ENCODE measurements around the gene CPED1. TPM values are rescaled to one million over a fixed set of nuclear protein-coding genes. Genes with fewer than 3 reads are reported as not detected.

The CPED1 gene
- total and polyA plus RNA-seq, 11 donors = 3.6 to 51.2 (median 24.8) TPM

- DNase-seq (no peak), ATAC-seq (peak in 2 of 4 donors; percentile 23 to 33)
- 49 to 62% (median 52%) methylated on average over 9 of the region's 9 CpGs for WGBS, 4 donors
- H3K27ac ChIP-seq = peak overlapping the region in 11 of 12 donors; percentile 17 to 93 (median 66)
- H3K36me3 ChIP-seq = no peaks in the 10 kb centered on the region
- no peaks in the 10 kb centered on the region for H3K27me3 ChIP-seq
- TF ChIP-seq, protein P1, sequence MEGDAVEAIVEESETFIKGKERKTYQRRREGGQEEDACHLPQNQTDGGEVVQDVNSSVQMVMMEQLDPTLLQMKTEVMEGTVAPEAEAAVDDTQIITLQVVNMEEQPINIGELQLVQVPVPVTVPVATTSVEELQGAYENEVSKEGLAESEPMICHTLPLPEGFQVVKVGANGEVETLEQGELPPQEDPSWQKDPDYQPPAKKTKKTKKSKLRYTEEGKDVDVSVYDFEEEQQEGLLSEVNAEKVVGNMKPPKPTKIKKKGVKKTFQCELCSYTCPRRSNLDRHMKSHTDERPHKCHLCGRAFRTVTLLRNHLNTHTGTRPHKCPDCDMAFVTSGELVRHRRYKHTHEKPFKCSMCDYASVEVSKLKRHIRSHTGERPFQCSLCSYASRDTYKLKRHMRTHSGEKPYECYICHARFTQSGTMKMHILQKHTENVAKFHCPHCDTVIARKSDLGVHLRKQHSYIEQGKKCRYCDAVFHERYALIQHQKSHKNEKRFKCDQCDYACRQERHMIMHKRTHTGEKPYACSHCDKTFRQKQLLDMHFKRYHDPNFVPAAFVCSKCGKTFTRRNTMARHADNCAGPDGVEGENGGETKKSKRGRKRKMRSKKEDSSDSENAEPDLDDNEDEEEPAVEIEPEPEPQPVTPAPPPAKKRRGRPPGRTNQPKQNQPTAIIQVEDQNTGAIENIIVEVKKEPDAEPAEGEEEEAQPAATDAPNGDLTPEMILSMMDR (IDR thresholded peaks at IDR 0.05) = no peak
- no peak for TF ChIP-seq POLR2A (IDR thresholded peaks at IDR 0.05)
- H3K4me1 ChIP-seq = peaks cover 3 to 89% (median 64%) of the 10 kb centered on the region in 12 donors
- peaks cover 0 to 4% (median 0%) of the 10 kb centered on the region in 12 donors for H3K9me3 ChIP-seq
- intact Hi-C loops (cut with DNase I) = no loop called here
- peak overlapping the region in 8 of 12 donors; percentile 9 to 29 (median 15) for H3K4me3 ChIP-seq
Observed at GRCh38 chr7:121000081-121000983, 11.8 kb downstream of the CPED1 start.

- no peak for ATAC-seq
- Histone ChIP-seq H3K36me3 (no peaks in the 10 kb centered on the region), H3K9me3 (peaks cover 0 to 4% (median 0%) of the 10 kb centered on the region in 12 donors), H3K27me3 (no peaks in the 10 kb centered on the region), H3K27ac (peak overlapping the region in 5 of 12 donors; percentile 66 to 93 (median 69)), H3K4me1 (peaks cover 3 to 92% (median 60%) of the 10 kb centered on the region in 12 donors), H3K4me3 (no peak overlapping the region)
- WGBS, 4 donors = 61 to 89% (median 73%) methylated on average over 3 of the region's 3 CpGs
- intact Hi-C loops (cut with DNase I) = no loop called here
- TF ChIP-seq, protein P1 (IDR thresholded peaks at IDR 0.05) = no peak
- no peak for TF ChIP-seq POLR2A (IDR thresholded peaks at IDR 0.05)
- DNase-seq = no peak
Observed at GRCh38 chr7:121001234-121001906, 12.9 kb downstream of the CPED1 start.

DNA sequence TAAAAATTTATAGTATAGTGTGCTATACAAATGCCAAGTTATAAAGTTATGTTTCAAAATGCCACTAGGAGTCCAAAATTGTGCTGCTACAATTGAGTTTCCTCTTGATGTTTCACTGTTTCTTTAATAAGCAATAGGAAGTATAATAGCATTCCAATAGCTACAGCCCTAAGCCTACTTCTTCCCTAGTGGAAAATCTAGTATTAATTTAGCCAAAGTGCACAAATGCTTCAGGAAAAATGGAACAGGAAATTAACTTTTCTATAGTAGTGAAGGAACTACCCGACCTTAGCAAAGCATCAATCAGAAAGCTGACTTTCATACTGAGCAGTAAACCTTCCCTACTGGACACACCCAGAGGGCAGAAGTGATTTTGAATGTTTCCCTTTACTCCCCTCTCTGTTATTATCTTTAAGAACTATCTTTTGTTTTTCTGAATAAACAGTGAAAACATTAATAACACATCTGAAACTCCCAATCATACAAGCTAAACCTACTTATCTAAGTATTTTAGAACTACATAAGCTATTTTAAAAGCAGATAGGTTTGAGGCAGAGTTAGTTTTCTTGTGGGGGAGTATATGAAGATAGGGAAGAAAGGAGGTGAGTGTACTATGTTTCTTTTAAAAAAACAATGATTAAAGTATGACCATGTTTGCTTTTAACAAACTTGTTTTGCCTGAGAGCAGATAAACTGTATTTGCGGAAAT, 13.7 kb downstream of the CPED1 start:
- Histone ChIP-seq H3K27ac (peak overlapping the region in 9 of 12 donors; percentile 3 to 93 (median 43)), H3K36me3 (no peaks in the 10 kb centered on the region), H3K9me3 (peaks cover 0 to 4% (median 0%) of the 10 kb centered on the region in 12 donors), H3K4me3 (no peak overlapping the region), H3K27me3 (no peaks in the 10 kb centered on the region), H3K4me1 (peaks cover 6 to 91% (median 58%) of the 10 kb centered on the region in 12 donors)
- intact Hi-C loops (cut with DNase I) = no loop called here
- TF ChIP-seq, protein P1 (IDR thresholded peaks at IDR 0.05) = no peak
- TF ChIP-seq POLR2A (IDR thresholded peaks at IDR 0.05) = no peak
- DNase-seq = no peak
- WGBS, 4 donors = 53 to 62% (median 60%) methylated on average over 2 of the region's 2 CpGs
- ATAC-seq = peak in 1 of 4 donors; percentile 9
